NCI-H2196 treated with DMSO at 0.1 percent for 48 hours (cell line): ENCODE results near the gene REEP6.

Experiments used
- DNase-seq: peaks from one replicate; lab custom pipeline; 2025; ENCODE audit not compliant: unreplicated experiment; lab: John Stamatoyannopoulos, UW

Gene REEP6

GRCh38 chr19:1491114-1491848 lies at the start of gene REEP6:
REEP6 (plus strand) TSS chr19:1491181; CDS start chr19:1491270, 89 bp downstream.
- no peak for DNase-seq

GRCh38 chr19:1441677-1442438 lies 49.1 kb upstream of the REEP6 start:
- no peak for DNase-seq

GRCh38 chr19:1445185-1445931 lies 45.6 kb upstream of the REEP6 start:
- peak; percentile 59 for DNase-seq

GRCh38 chr19:1445932-1446712 lies 44.9 kb upstream of the REEP6 start:
- DNase-seq = peak; percentile 22

GRCh38 chr19:1446713-1447481 lies 44.1 kb upstream of the REEP6 start:
- no peak for DNase-seq

- DNase-seq = no peak
Observed at GRCh38 chr19:1447504-1447903, 43.5 kb upstream of the REEP6 start.

GRCh38 chr19:1447944-1448343 lies 43.0 kb upstream of the REEP6 start:
- no peak for DNase-seq

- DNase-seq = peak; percentile 52
Observed at GRCh38 chr19:1449467-1450442, 41.2 kb upstream of the REEP6 start, which contains the start of gene APC2. APC2 (plus strand) TSS chr19:1450121; CDS start chr19:1453002, 2,881 bp downstream.

- DNase-seq = no peak
Observed at GRCh38 chr19:1450735-1451731, 39.9 kb upstream of the REEP6 start.

GRCh38 chr19:1451916-1452801 lies 38.8 kb upstream of the REEP6 start:
- no peak for DNase-seq

GRCh38 chr19:1452802-1453524 lies 38.0 kb upstream of the REEP6 start:
- no peak for DNase-seq

GRCh38 chr19:1453525-1454364 lies 37.2 kb upstream of the REEP6 start:
- DNase-seq = no peak

- DNase-seq = peak; percentile 71
Observed at GRCh38 chr19:1455002-1455335, 36.0 kb upstream of the REEP6 start.

- DNase-seq = peak; percentile 98
Observed at GRCh38 chr19:1455336-1456120, 35.5 kb upstream of the REEP6 start.
